Natural killer cell (primary cell): Measurements from ENCODE around the gene TIMP3. TPM values are rescaled to one million over a fixed set of nuclear protein-coding genes. Genes with fewer than 3 reads are reported as not detected.

Experiments used
- ATAC-seq, 3 donors: fragments of 150-1000 bp in 2 of 3; fragments of 200-7000 bp in 1 of 3; cut with Tn5 transposase; 1 replicate in 1 of 3; 2 replicates in 2 of 3; pipeline ENCODE4 v1.10.0; 2021; ENCODE audit warnings: mild to moderate bottlenecking in 2 of 3, moderate library complexity in 2 of 3
- DNase-seq, 2 donors: peaks; one replicate each; pipeline versions ENCODE4 v3.0.0 to v3.0.0-alpha.2; 2013 to 2021; ENCODE audit warnings: mixed read lengths in 1 of 2
- H3K27ac ChIP-seq: one replicate; pipeline ENCODE4 v1.5.1; 2013; ENCODE audit warnings: mild to moderate bottlenecking, low read length
- H3K27me3 ChIP-seq: one replicate; pipeline ENCODE4 v1.6.1; 2013; ENCODE audit warnings: low read length; ENCODE audit not compliant: control insufficient read depth, insufficient read depth
- H3K36me3 ChIP-seq: one replicate; pipeline ENCODE4 v1.6.1; 2013; ENCODE audit warnings: low read length; ENCODE audit not compliant: control insufficient read depth, insufficient read depth
- H3K4me1 ChIP-seq: one replicate; pipeline ENCODE4 v1.6.1; 2013; ENCODE audit warnings: low read length; ENCODE audit not compliant: control insufficient read depth, insufficient read depth
- H3K4me3 ChIP-seq: one replicate; pipeline ENCODE4 v1.5.1; 2013; ENCODE audit warnings: low read length
- H3K9me3 ChIP-seq: one replicate; pipeline ENCODE4 v1.6.1; 2013; ENCODE audit warnings: low read length; ENCODE audit not compliant: control insufficient read depth, insufficient read depth
- H3K27ac Mint-ChIP-seq, 2 donors: one replicate each; pipeline ENCODE4 v1.8.0; 2022; ENCODE audit warnings: mild to moderate bottlenecking in 2 of 2, mixed read lengths in 2 of 2, moderate library complexity in 1 of 2
- H3K27me3 Mint-ChIP-seq, 2 donors: one replicate each; pipeline ENCODE4 v1.8.0; 2022; ENCODE audit warnings: low read depth in 2 of 2, mixed read lengths in 2 of 2
- H3K36me3 Mint-ChIP-seq: one replicate; pipeline ENCODE4 v1.8.0; 2022; ENCODE audit warnings: mixed read lengths
- H3K4me1 Mint-ChIP-seq, 2 donors: one replicate each; pipeline ENCODE4 v1.8.0; 2022; ENCODE audit warnings: mixed read lengths in 2 of 2
- H3K4me3 Mint-ChIP-seq: one replicate; pipeline ENCODE4 v1.8.0; 2022; ENCODE audit warnings: mild to moderate bottlenecking, moderate library complexity, mixed read lengths
- H3K9me3 Mint-ChIP-seq, 2 donors: one replicate each; pipeline ENCODE4 v1.8.0; 2022; ENCODE audit warnings: mixed read lengths in 2 of 2
- WGBS: methylation state at CpG from one replicate; pipeline ENCODE4 v1.1.7; 2013; ENCODE audit warnings: missing lambda C conversion rate; ENCODE audit not compliant: insufficient coverage; 5-methylcytosine and 5-hydroxymethylcytosine counted together
- intact Hi-C: fragments of 100-400 bp; cut with micrococcal nuclease; formaldehyde crosslinking; loops from one replicate; pipeline ENCODE4 v1.14.2; 2022
- total RNA-seq, 4 donors: library from RNA; stranded (reverse); fragments of 120-200 nt in 1 of 4; gene quantifications; one replicate each; pipeline versions ENCODE4 v1.2.3 to v1.2.4, GENCODE V29; 2013 to 2022
- TF ChIP-seq, protein P1 (sequence below): fragments of 200-600 bp; IDR thresholded peaks from one replicate; pipeline ENCODE4 v1.8.0; 2022; ENCODE audit warnings: antibody characterized with exemption

TIMP3 gene
- total RNA-seq, 3 donors from 2014 or later (not counting 1 experiment from before 2014, with no cell fraction given), result 0.12 TPM; not detected in 2

DNA sequence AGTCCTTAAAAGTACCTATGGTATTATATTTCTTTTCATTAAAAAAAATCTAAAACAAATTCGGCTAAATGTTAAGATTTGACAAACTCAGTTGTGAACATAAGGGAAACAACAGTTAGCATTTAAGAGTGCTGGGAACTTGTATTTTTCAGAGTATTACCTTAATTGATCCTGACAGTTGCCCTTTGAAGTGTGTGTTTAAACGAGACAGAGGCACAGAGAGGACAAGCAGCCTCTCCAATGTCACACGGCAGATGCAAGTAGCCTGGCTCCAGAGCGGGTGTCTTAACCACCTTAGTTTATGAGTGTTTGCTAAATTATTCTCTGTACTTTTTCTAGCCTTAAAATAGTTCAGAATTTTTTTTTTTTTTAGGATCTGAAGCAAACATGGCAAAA is 80.9 kb downstream of the TIMP3 start:
- Mint-ChIP-seq H3K9me3 (no peaks in the 10 kb centered on the region), H3K27me3 (peaks cover 28 to 42% of the 10 kb centered on the region in 2 donors), H3K27ac (no peak overlapping the region), H3K36me3 (no peaks in the 10 kb centered on the region), H3K4me1 (no peaks in the 10 kb centered on the region), H3K4me3 (no peak overlapping the region)
- Histone ChIP-seq H3K4me3 (no peak overlapping the region), H3K27ac (no peak overlapping the region), H3K9me3 (no peaks in the 10 kb centered on the region), H3K27me3 (peaks cover 2% of the 10 kb centered on the region), H3K36me3 (no peaks in the 10 kb centered on the region), H3K4me1 (no peaks in the 10 kb centered on the region)
- ATAC-seq (no peak), DNase-seq (no peak)
- TF ChIP-seq, protein P1, sequence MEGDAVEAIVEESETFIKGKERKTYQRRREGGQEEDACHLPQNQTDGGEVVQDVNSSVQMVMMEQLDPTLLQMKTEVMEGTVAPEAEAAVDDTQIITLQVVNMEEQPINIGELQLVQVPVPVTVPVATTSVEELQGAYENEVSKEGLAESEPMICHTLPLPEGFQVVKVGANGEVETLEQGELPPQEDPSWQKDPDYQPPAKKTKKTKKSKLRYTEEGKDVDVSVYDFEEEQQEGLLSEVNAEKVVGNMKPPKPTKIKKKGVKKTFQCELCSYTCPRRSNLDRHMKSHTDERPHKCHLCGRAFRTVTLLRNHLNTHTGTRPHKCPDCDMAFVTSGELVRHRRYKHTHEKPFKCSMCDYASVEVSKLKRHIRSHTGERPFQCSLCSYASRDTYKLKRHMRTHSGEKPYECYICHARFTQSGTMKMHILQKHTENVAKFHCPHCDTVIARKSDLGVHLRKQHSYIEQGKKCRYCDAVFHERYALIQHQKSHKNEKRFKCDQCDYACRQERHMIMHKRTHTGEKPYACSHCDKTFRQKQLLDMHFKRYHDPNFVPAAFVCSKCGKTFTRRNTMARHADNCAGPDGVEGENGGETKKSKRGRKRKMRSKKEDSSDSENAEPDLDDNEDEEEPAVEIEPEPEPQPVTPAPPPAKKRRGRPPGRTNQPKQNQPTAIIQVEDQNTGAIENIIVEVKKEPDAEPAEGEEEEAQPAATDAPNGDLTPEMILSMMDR, result no peak
- intact Hi-C loops, result no loop called here
- WGBS, result 56% methylated on average over 3 of the region's 4 CpGs

DNA sequence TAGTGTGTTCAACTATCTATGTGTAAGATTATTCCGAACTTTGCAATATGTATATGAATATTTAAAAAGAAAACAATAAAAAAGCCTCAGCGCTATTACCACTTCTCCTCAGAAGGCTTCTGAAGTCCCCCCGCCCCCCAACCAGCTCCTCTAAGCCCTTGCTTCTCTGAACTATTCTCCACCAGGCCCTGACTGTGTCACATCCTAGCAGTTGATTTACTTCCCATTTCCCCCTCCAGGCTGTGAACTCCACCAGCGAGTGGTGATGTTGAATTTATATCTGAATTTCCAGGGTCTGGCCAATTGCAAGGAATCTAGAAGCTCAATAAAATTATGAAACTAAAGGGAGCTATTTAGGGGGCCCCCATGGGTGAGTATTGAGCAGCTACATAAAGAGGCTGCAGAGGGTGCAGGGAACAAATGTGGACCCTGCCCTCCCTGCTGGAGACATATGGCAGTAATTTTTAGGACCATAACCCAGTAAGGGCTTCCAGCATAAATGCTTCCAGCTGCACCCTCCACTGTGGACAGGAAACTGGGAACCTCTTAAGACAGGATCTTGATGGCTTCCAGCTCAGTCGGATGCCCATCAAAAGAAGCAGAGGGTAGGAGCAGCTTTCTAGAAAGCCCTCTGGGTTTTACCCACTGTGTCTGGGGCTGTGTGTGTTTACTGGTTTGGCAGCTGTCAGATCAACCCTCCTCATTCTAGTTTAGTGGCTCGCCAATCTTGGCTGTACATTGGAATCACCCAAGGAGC is 81.4 kb downstream of the TIMP3 start:
- TF ChIP-seq, protein P1, result no peak
- Mint-ChIP-seq H3K36me3 (no peaks in the 10 kb centered on the region), H3K27ac (no peak overlapping the region), H3K4me3 (no peak overlapping the region), H3K4me1 (no peaks in the 10 kb centered on the region), H3K9me3 (no peaks in the 10 kb centered on the region), H3K27me3 (peaks cover 26 to 42% of the 10 kb centered on the region in 2 donors)
- Histone ChIP-seq H3K27ac (no peak overlapping the region), H3K36me3 (no peaks in the 10 kb centered on the region), H3K27me3 (peaks cover 2% of the 10 kb centered on the region), H3K9me3 (no peaks in the 10 kb centered on the region), H3K4me3 (no peak overlapping the region), H3K4me1 (no peaks in the 10 kb centered on the region)
- DNase-seq, result no peak
- intact Hi-C loops, result no loop called here
- ATAC-seq, result no peak
- 69% methylated on average over 4 of the region's 6 CpGs for WGBS

DNA sequence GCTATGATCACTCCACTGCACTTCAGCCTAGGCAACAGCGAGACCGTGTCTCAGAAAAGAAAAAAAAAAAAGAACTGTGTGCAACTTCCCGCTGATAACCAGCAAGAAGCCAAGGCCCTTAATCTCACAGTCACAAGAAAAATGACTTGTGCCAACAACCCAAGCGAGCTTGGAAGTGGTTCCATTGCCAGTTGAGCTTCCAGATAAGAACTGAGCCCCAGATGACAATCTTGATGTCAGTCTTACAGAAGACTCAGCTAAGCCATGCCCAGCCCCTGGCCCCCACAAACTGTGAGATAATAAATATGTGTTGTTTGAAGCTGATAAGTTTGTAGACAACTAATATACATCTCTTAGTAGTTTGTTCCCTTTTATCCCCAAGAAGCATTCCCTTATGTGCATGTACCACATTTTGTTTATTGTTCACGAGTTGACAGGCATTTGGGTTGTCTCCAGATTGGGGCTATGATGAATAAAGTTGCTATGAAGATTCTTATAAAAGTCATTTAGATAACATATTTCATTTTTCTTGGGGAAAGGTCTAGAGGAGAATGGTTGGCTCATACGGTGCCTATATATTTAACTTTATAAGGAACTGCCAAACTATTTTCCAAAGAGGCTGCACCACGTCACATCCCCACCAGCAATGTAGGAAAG is 85.9 kb downstream of the TIMP3 start:
- DNase-seq (no peak), ATAC-seq (peak in 1 of 3 donors; percentile 12)
- TF ChIP-seq, protein P1, result no peak
- Mint-ChIP-seq H3K9me3 (no peaks in the 10 kb centered on the region), H3K36me3 (no peaks in the 10 kb centered on the region), H3K27ac (no peak overlapping the region), H3K4me1 (no peaks in the 10 kb centered on the region), H3K4me3 (no peak overlapping the region), H3K27me3 (peaks cover 5 to 21% of the 10 kb centered on the region in 2 donors)
- H3K27me3 ChIP-seq, result no peaks in the 10 kb centered on the region
- no peak overlapping the region for H3K27ac ChIP-seq
- intact Hi-C loops, result no loop called here
- no peaks in the 10 kb centered on the region for H3K4me1 ChIP-seq
- 59% methylated on average over 4 of the region's 7 CpGs for WGBS
- H3K36me3 ChIP-seq, result no peaks in the 10 kb centered on the region
- no peaks in the 10 kb centered on the region for H3K9me3 ChIP-seq
- no peak overlapping the region for H3K4me3 ChIP-seq
